Kidney (tissue), 14 donors: ENCODE data around the gene ARMC6. TPM values are rescaled to one million over a fixed set of nuclear protein-coding genes. Genes with fewer than 3 reads are reported as not detected.
"Not testable (repeated sequence)": the region's sequence is repeated elsewhere in the genome, so short reads cannot be mapped to it uniquely, and the experiment has no call there.

Experiments
- DNase-seq, 5 donors: peaks; one replicate each; pipeline ENCODE4 v3.0.0-alpha.2; 2013 to 2020
- FAIRE-seq: peaks from 2 replicates; lab custom pipeline; 2012; peaks lifted over from hg19 to GRCh38; lab: Jason Lieb, UNC
- H3K27ac ChIP-seq, 2 donors: one replicate each; pipeline ENCODE4 v1.7.0; 2013; ENCODE audit warnings: low read depth in 2 of 2, low read length in 2 of 2, inconsistent platforms in 1 of 2
- H3K27me3 ChIP-seq: one replicate; pipeline ENCODE4 v1.7.1; 2013; ENCODE audit warnings: low read length, inconsistent platforms; ENCODE audit not compliant: control insufficient read depth, insufficient read depth
- H3K36me3 ChIP-seq, 3 donors: one replicate each; pipeline versions ENCODE4 v1.7.0 to v1.7.1; 2013; ENCODE audit warnings: low read length in 3 of 3, control low read depth in 1 of 3, inconsistent platforms in 1 of 3; ENCODE audit not compliant: insufficient read depth in 3 of 3, control insufficient read depth in 2 of 3
- H3K4me1 ChIP-seq, 3 donors: one replicate each; pipeline versions ENCODE4 v1.7.0 to v1.7.1; 2013; ENCODE audit warnings: low read length in 3 of 3, inconsistent platforms in 1 of 3, low read depth in 1 of 3; ENCODE audit not compliant: control insufficient read depth in 2 of 3, insufficient read depth in 2 of 3
- H3K4me3 ChIP-seq, 3 donors: one replicate each; pipeline versions ENCODE4 v1.7.0 to v1.8.1; 2013; ENCODE audit warnings: low read length in 3 of 3, control low read depth in 1 of 3, inconsistent platforms in 1 of 3
- H3K9ac ChIP-seq, 3 donors: one replicate each; pipeline versions ENCODE4 v1.7.0 to v1.7.1; 2013; ENCODE audit warnings: low read length in 3 of 3, control low read depth in 1 of 3, inconsistent platforms in 1 of 3
- H3K9me3 ChIP-seq, 3 donors: one replicate each; pipeline versions ENCODE4 v1.7.0 to v1.7.1; 2013; ENCODE audit warnings: low read length in 3 of 3, control low read depth in 1 of 3, inconsistent platforms in 1 of 3; ENCODE audit not compliant: control insufficient read depth in 2 of 3, insufficient read depth in 1 of 3
- intact Hi-C: fragments of 100-400 bp; cut with DNase I; formaldehyde crosslinking; loops from one replicate; pipeline ENCODE4 v1.11.1; 2022
- polyA plus RNA-seq: library from polyadenylated mRNA; stranded (reverse); fragments of 350-450 nt; fragmentation: Illumina TruSeq; extraction: RNeasy Lipid Tissue Mini Kit (QIAGEN cat#74804); gene quantifications from one replicate; pipeline ENCODE4 v1.2.3, GENCODE V29; 2014; ENCODE audit warnings: low read depth, low replicate concordance; ENCODE audit not compliant: insufficient read depth
- total RNA-seq: library from RNA; stranded (reverse); fragmentation: NEBNext Ultra II Directional; extraction: Animal tissue kit (Norgen Biotek cat#: 25700); gene quantifications from one replicate; pipeline ENCODE4 v1.2.1, GENCODE V29; 2021
- TF ChIP-seq, protein P1 (sequence below): IDR thresholded peaks from 3 replicates; pipeline ENCODE4 v1.5.1; 2012; ENCODE audit warnings: mild to moderate bottlenecking, moderate library complexity, borderline replicate concordance; ENCODE audit not compliant: insufficient read depth; ENCODE audit errors: extremely low read depth
- donor health status: control.
- donor health status: control.
- donor health status: control.
- donor health status: control.
- donor health status: control.
- donor health status: DM: yes; HTN: yes; CAD: no.
- donor health status: Normal renal cell carcinoma (clear cell type).

Gene ARMC6
- total and polyA plus RNA-seq, 2 donors from 2014 or later = 23.0 to 24.6 TPM

- no peak for FAIRE-seq
- Histone ChIP-seq H3K9ac (no peak overlapping the region), H3K4me1 (peaks cover 0 to 10% (median 6%) of the 10 kb centered on the region in 3 donors), H3K27me3 (no peaks in the 10 kb centered on the region), H3K4me3 (no peak overlapping the region), H3K9me3 (no peaks in the 10 kb centered on the region), H3K27ac (peak overlapping the region in 1 of 2 donors; percentile 51), H3K36me3 (peaks cover 0 to 8% (median 0%) of the 10 kb centered on the region in 3 donors)
- no peak for DNase-seq
- intact Hi-C loops = no loop called here
- TF ChIP-seq, protein P1, sequence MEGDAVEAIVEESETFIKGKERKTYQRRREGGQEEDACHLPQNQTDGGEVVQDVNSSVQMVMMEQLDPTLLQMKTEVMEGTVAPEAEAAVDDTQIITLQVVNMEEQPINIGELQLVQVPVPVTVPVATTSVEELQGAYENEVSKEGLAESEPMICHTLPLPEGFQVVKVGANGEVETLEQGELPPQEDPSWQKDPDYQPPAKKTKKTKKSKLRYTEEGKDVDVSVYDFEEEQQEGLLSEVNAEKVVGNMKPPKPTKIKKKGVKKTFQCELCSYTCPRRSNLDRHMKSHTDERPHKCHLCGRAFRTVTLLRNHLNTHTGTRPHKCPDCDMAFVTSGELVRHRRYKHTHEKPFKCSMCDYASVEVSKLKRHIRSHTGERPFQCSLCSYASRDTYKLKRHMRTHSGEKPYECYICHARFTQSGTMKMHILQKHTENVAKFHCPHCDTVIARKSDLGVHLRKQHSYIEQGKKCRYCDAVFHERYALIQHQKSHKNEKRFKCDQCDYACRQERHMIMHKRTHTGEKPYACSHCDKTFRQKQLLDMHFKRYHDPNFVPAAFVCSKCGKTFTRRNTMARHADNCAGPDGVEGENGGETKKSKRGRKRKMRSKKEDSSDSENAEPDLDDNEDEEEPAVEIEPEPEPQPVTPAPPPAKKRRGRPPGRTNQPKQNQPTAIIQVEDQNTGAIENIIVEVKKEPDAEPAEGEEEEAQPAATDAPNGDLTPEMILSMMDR = no peak
Measured at GRCh38 chr19:19103167-19103566, 69.8 kb downstream of the ARMC6 start.

DNA sequence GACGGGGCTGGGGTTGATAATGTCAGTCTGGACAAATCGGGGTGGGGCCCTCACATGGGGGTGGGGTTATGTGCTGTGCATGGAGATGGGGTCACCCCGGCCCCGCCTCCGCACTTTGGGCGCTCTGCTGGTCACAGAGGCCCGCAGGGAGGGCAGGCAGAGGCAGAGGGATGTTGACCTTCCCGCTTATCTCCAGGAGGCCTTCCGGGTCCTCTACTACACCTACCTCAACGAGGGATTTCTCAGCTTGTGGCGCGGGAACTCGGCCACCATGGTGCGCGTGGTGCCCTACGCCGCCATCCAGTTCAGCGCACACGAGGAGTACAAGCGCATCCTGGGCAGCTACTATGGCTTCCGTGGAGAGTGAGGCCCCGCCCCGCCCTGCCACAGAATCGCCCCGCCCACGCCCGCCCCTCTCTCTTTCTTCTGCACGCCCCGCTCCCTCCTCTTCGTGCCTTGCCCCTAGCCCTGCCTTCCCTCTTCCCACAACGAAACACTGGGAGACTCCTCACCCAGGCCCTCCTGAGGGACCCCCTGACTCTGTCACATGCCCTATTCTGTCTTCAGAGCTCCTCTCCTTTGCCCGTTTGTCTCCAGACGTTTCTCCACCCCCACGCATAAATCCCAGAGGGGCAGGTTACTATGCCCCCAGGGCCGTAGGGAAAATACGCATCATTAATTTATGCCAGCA, 72.1 kb downstream of the ARMC6 start:
- TF ChIP-seq, protein P1 = no peak
- H3K9ac ChIP-seq = peak overlapping the region in 2 of 3 donors; percentile 34 to 35
- no peaks in the 10 kb centered on the region for H3K9me3 ChIP-seq
- no peaks in the 10 kb centered on the region for H3K27me3 ChIP-seq
- DNase-seq = peak in 4 of 5 donors; percentile 86 to 94 (median 90)
- intact Hi-C loops = no loop called here
- H3K4me1 ChIP-seq = peaks cover 0 to 5% (median 4%) of the 10 kb centered on the region in 3 donors
- H3K27ac ChIP-seq = peak overlapping the region; percentile 53 to 80
- peak overlapping the region; percentile 55 to 57 (median 56) for H3K4me3 ChIP-seq
- peaks cover 0 to 8% (median 0%) of the 10 kb centered on the region in 3 donors for H3K36me3 ChIP-seq
- FAIRE-seq = no peak

DNA sequence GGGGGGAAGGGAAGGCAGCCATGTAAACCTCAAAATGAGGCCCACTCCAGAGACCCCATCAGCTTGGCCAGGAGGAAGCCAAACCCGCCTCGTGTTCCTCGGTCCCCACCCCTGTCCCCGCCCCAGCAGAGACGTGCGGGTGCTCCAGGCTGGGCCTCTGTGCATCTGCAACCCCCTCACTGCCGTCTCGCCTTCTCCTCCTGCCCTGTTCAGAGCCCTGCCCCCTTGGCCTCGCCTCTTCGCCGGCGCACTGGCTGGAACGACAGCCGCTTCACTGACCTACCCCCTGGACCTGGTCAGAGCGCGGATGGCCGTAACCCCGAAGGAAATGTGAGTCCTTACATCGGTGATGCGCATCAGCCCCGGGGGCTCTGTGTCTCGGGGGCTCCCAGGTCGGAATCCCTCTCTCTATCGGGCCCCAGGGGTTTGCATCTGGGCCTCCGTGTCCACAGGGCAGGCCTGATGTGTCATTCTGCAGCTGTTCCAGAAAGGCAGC, 72.7 kb downstream of the ARMC6 start:
- Histone ChIP-seq H3K27me3 (no peaks in the 10 kb centered on the region), H3K27ac (peak overlapping the region; percentile 53 to 80), H3K9ac (peak overlapping the region in 2 of 3 donors; percentile 15 to 34), H3K9me3 (no peaks in the 10 kb centered on the region), H3K36me3 (peaks cover 0 to 8% (median 0%) of the 10 kb centered on the region in 3 donors), H3K4me1 (peaks cover 0 to 5% (median 4%) of the 10 kb centered on the region in 3 donors), H3K4me3 (peak overlapping the region; percentile 51 to 57 (median 55))
- DNase-seq (peak in 2 of 5 donors; percentile 78 to 89), FAIRE-seq (no peak)
- intact Hi-C loops = no loop called here
- TF ChIP-seq, protein P1 = no peak

DNA sequence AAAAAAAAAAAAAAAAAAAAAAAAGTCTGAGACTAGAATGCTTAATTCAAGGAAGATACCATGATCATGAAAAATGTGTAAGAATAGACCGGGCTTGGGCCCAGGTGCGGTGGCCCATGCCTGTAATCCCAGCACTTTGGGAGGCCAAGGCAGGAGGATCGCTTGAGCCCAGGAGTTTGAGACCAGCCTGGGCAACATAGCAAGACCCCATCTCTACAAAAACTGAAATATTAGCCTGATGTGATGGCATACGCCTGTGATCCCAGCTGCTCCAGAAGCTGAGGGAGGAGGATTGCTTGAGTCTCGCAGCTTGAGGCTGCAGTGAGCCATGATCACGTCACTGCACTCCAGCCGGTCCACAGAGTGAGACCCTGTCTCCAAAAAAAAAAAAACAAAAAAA, 73.5 kb downstream of the ARMC6 start:
- DNase-seq, intact Hi-C loops, FAIRE-seq, H3K4me1 ChIP-seq, H3K36me3 ChIP-seq, H3K9ac ChIP-seq, H3K4me3 ChIP-seq, H3K27ac ChIP-seq, H3K27me3 ChIP-seq, H3K9me3 ChIP-seq: not testable (repeated sequence)
